AG04449 (cell line): ENCODE results near the gene ZNF775.

Source experiments
- CTCF ChIA-PET: fragments of 350-600 bp; formaldehyde crosslinking; extraction: SDS; loops from one replicate; lab custom pipeline; 2021; ENCODE audit warnings: antibody characterized with exemption; lab: Yijun Ruan, JAX
- POLR2A ChIA-PET: fragments of 400-600, 350-600 bp; formaldehyde crosslinking; extraction: SDS; loops from one replicate; lab custom pipeline; 2020; ENCODE audit warnings: antibody characterized with exemption, inconsistent platforms; lab: Yijun Ruan, JAX
- DNase-seq: peaks from one replicate; pipeline ENCODE4 v3.0.0-alpha.2; 2010; ENCODE audit warnings: low read depth, low spot score
- H3K4me3 ChIP-seq: 2 replicates; pipeline ENCODE4 v1.5.1; 2011; ENCODE audit warnings: low read depth, mild to moderate bottlenecking, control low read depth, low read length
- TF ChIP-seq, protein P1 (sequence below): IDR thresholded peaks from one replicate; pipeline ENCODE4 v1.5.1; 2011; ENCODE audit warnings: mild to moderate bottlenecking, moderate library complexity, low read length, control low read depth, inconsistent platforms; ENCODE audit not compliant: insufficient read depth; ENCODE audit errors: missing control alignments

ZNF775 gene

DNA sequence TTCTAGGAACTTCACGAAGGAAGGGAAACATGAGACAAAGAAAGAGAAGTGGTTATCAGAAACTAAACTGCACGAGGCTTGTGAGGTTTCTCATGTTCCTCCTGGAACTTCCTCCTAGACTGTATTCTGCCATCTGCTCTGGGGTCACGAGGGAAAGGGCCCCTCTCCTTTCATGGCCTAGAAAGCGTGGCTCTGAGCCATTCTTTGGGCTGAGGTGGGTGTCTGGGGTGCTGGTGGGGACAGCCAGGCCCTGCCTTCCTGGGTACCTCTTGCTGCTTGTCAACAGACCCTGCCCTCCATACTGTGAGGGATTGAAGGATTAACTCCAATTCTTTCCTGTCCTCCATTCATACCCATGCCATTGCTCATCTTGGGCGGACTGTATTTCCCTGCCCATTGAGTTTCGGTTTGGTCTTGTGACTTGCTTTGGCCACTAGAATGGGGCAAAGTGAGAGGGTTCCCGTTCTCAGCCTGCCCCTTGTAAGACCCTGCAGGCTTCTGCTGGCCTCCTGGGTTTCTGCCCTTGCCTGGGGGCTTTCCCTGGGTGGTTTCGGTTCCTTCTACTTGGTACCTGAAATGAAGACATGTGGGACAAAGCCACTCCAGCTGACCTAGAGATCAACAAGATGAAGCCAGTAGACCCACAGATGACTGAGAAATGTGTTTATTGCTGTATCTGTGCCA is 56.4 kb downstream of the ZNF775 start:
- TF ChIP-seq, protein P1, sequence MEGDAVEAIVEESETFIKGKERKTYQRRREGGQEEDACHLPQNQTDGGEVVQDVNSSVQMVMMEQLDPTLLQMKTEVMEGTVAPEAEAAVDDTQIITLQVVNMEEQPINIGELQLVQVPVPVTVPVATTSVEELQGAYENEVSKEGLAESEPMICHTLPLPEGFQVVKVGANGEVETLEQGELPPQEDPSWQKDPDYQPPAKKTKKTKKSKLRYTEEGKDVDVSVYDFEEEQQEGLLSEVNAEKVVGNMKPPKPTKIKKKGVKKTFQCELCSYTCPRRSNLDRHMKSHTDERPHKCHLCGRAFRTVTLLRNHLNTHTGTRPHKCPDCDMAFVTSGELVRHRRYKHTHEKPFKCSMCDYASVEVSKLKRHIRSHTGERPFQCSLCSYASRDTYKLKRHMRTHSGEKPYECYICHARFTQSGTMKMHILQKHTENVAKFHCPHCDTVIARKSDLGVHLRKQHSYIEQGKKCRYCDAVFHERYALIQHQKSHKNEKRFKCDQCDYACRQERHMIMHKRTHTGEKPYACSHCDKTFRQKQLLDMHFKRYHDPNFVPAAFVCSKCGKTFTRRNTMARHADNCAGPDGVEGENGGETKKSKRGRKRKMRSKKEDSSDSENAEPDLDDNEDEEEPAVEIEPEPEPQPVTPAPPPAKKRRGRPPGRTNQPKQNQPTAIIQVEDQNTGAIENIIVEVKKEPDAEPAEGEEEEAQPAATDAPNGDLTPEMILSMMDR, result no peak
- DNase-seq, result no peak
- no peak overlapping the region for H3K4me3 ChIP-seq
- CTCF ChIA-PET, result no interaction called here
- POLR2A ChIA-PET, result no interaction called here

DNA sequence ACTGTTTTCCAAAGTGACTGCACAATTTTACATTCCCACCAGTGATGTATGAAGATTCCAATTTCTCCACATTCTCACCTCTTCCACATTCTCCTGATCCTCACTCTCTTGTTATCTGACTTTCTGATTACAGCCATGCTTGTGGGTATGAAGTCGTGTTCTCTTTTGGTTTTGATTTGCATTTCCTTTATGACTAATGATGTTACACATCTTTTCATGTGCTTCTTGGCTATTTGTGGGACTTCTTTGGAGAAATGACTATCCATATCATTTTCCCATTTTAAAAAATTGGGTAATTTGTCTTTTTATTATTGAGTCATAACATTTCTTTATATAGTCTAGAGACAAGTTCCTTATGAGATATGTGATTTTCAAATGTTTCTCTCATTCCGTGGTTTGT is 60.8 kb downstream of the ZNF775 start:
- ChIA-PET CTCF (no interaction called here), POLR2A (no interaction called here)
- H3K4me3 ChIP-seq, result no peak overlapping the region
- TF ChIP-seq, protein P1, result no peak
- no peak for DNase-seq

DNA sequence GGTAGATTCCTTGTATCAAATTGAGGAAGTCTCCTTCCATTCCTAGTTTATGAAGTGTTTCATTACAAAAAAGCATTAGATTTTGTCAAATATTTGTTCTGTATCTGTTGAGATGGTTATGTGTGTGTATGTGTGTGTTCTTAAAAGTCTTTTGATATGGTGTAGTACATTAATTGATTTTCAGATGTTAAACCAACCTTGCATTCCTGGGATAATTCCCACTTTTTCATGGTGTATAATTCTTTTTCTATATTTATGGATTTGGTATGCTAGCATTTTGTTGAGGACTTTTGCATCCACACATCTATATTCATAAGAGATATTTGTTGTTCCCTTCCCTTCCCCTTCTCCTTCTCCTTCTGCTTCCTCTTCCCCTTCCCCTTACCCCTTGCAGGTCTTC is 62.4 kb downstream of the ZNF775 start:
- TF ChIP-seq, protein P1, result no peak
- H3K4me3 ChIP-seq, result no peak overlapping the region
- DNase-seq, result no peak
- ChIA-PET POLR2A (no interaction called here), CTCF (no interaction called here)

DNA sequence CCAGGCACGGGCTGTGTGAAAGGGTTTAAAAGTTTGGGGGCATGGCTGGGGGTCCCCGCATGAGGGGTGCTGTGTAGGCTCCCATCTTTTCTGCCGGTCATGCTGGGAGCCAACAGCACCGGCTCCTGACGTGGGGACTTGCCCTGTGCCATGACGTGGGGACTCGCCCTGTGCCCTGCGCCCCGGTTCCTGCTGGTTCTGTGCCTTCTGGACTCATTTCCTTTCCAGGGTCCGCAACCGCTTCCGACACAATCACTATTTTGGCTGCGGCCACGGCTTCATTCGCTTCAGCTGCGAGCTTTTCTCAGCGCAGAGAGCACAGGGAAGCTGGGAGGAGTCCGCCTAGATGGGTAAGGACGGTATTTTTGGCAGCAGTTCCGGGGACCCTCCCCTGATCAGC is 63.7 kb downstream of the ZNF775 start:
- H3K4me3 ChIP-seq, result no peak overlapping the region
- POLR2A ChIA-PET, result no interaction called here
- TF ChIP-seq, protein P1, result no peak
- DNase-seq, result no peak
- CTCF ChIA-PET, result no interaction called here

DNA sequence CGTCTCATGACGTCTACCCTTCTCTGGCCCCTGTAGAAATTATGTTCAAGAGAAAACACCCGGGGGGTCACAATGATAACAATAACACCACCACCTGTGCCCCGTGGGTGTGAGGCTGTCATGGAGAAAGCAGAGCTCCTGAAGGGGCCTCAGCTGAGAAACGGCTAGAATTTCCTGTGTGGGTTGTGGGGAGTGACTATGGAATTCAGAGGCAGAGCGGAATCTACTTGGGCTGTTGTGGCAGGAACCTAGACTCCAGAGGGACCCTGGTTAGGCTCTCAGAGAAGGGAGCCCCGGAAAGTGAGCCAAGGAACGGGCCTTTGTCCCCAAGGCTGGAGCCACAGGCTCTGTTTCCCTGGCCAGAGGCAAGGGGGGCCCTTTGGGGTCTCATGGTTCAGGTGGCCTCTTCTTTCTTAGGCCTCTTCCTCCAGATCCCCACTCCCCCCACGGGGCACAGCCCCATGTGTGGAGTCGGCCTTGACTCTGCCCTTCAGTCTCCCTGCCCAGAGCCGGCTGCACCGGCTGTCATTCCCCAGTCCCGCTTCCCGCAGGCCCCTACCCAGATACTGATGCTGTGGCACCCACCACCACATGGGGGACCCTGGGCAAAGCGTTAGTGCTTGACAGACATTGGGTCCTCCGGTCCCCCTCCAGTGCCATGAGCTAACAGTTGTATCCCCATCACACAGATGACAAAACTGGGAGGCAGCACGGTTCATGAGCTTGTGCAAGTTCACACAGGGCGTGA is 64.8 kb downstream of the ZNF775 start:
- ChIA-PET CTCF (no interaction called here), POLR2A (no interaction called here)
- TF ChIP-seq, protein P1, result no peak
- H3K4me3 ChIP-seq, result no peak overlapping the region
- DNase-seq, result no peak

DNA sequence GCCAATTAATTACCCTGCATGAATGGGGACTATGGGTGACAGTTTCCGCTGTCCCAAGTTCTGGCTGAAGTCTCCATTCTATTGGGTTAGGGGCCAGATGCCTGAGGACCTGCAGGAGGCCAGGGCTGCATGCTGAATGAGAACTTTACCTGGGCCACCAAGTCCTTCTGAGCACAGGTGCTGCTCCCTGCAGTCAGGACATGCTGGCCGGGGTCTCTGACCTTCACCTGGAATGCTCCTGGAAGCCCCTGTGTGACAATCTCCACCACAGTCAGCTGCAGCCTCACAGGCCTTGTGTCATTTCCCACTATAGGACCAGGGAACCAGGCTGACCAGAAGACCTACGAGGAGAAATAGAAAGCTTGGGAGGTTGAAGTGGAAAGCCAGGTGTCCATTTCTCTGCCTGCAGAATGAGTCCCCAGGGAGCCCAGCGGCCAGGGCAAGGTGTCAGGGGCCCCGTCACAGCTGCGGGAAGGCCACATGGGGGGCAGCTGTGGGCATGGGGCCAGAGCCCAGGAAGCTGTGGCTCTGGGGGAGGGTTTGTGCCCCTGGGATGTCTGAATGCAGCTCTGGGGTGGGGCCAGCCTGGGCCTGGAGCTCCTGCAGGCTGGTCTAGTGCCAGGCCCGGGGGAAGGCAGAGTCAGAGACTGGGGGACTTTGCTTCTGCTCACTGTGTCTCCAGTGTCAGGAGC is 65.7 kb downstream of the ZNF775 start:
- TF ChIP-seq, protein P1, result no peak
- ChIA-PET POLR2A (no interaction called here), CTCF (no interaction called here)
- no peak for DNase-seq
- no peak overlapping the region for H3K4me3 ChIP-seq
